ENCODE results near the gene NATD1. TPM values are rescaled to one million over a fixed set of nuclear protein-coding genes. Genes with fewer than 3 reads are reported as not detected.

NATD1 gene
- polyA plus RNA-seq, 2 of the 4 experiments (the other 2 are of a cell fraction): 1.1 to 1.6 TPM

GRCh38 chr17:21201298-21201595 is 52.0 kb downstream of the NATD1 start:
- 68% methylated on average over 5 of the region's 5 CpGs for WGBS (ENCODE audit: missing lambda C conversion rate)
- Histone ChIP-seq H3K27ac (no peak overlapping the region), H3K9me3 (no peaks in the 10 kb centered on the region), H3K4me2 (no peak overlapping the region), H3K4me1 (no peaks in the 10 kb centered on the region), H3K4me3 (no peak overlapping the region)
- ATAC-seq (no peak), FAIRE-seq (no peak), DNase-seq (ENCODE audit: low read depth in 1 of 2, low spot score in 1 of 2) (no peak)
- CTCF ChIA-PET: interaction anchor here (1.1 to 2.3 kb wide), 5 partner anchors 10 to 102 kb away, joined by 3 to 8 read pairs (median 4); no protein-coding TSS in a partner anchor
- POLR2A ChIA-PET: interaction anchor here (1.2 kb wide), 1 partner anchor 12 kb away, joined by 4 read pairs; the partner anchor contains the start of gene TMEM11
- TF ChIP-seq CTCF (IDR thresholded peaks at IDR 0.05): no peak
- no peak for TF ChIP-seq ZSCAN20 (CRISPR knock-in tag; IDR thresholded peaks at IDR 0.05)
- TF ChIP-seq HOXB5 (CRISPR knock-in tag; IDR thresholded peaks at IDR 0.05): no peak
- no peak for TF ChIP-seq ATOH8 (CRISPR knock-in tag; IDR thresholded peaks at IDR 0.05; ENCODE audit: low read depth)
- no peak for TF ChIP-seq CBX8 (IDR thresholded peaks at IDR 0.05)
- TF ChIP-seq MAX (IDR thresholded peaks at IDR 0.05): no peak
- no peak for TF ChIP-seq MYC (IDR thresholded peaks at IDR 0.05; ENCODE audit: borderline replicate concordance, low read length)
- no peak for TF ChIP-seq JUN (IDR thresholded peaks at IDR 0.05)
- TF ChIP-seq RCOR1 (IDR thresholded peaks at IDR 0.05; ENCODE audit: low read depth, low read length): no peak

- H3K9me3 ChIP-seq: no peaks in the 10 kb centered on the region
- 91% methylated on average over 15 of the region's 15 CpGs for WGBS (ENCODE audit: missing lambda C conversion rate)
- FAIRE-seq (no peak), DNase-seq (ENCODE audit: low read depth in 1 of 2, low spot score in 1 of 2) (no peak), ATAC-seq (no peak)
- H3K4me1 ChIP-seq: no peaks in the 10 kb centered on the region
- no peak overlapping the region for H3K27ac ChIP-seq
- ChIA-PET POLR2A (interaction anchor here (1.2 kb wide), 1 partner anchor 13 kb away, joined by 4 read pairs; the partner anchor contains the start of gene TMEM11), CTCF (interaction anchor here (0.5 to 2.3 kb wide), 7 partner anchors 11 to 158 kb away, joined by 3 to 8 read pairs (median 4); no protein-coding TSS in a partner anchor)
- H3K4me2 ChIP-seq: no peak overlapping the region
- TF ChIP-seq FOXS1 (CRISPR knock-in tag; IDR thresholded peaks at IDR 0.05): no peak
- TF ChIP-seq PBX3 (IDR thresholded peaks at IDR 0.05): no peak
- no peak for TF ChIP-seq HMGXB4 (CRISPR knock-in tag; IDR thresholded peaks at IDR 0.05; ENCODE audit: borderline replicate concordance)
- TF ChIP-seq MYC (IDR thresholded peaks at IDR 0.05; ENCODE audit: borderline replicate concordance, low read length): no peak
- no peak for TF ChIP-seq FOSL2 (IDR thresholded peaks at IDR 0.05)
- TF ChIP-seq FOSL2 (CRISPR knock-in tag; IDR thresholded peaks at IDR 0.05): no peak
- no peak for TF ChIP-seq RNF2 (IDR thresholded peaks at IDR 0.05; ENCODE audit: borderline replicate concordance, low read depth)
- TF ChIP-seq MAX (IDR thresholded peaks at IDR 0.05): no peak
- TF ChIP-seq ESRRA (IDR thresholded peaks at IDR 0.05; ENCODE audit: borderline replicate concordance, low read length): no peak
- TF ChIP-seq HOXA7 (CRISPR knock-in tag; IDR thresholded peaks at IDR 0.05): no peak
- TF ChIP-seq EP300 (IDR thresholded peaks at IDR 0.05): no peak
- H3K4me3 ChIP-seq: no peak overlapping the region
Observed at GRCh38 chr17:21200590-21201297, 52.5 kb downstream of the NATD1 start.

Data from A549 (cell line).